ENCODE measurements around the gene TSPO2.

- no peak for TF ChIP-seq CTCF (IDR thresholded peaks at IDR 0.05)
- no peak for TF ChIP-seq POLR2A (IDR thresholded peaks at IDR 0.05)
Measured at GRCh38 chr6:41037107-41037900, 5.0 kb upstream of the TSPO2 start.

Measured in tibial nerve (tissue), 3 donors.